Loucy (cell line): ENCODE data around the gene POLR3A.

Experiments
- CTCF ChIP-seq: fragments of 200-600 bp; sonication (generic); conservative IDR thresholded peaks from 2 replicates; pipeline ENCODE4 v1.5.1; 2014; ENCODE audit warnings: mild to moderate bottlenecking, antibody characterized with exemption, low read length
- EZH2phosphoT487 ChIP-seq: fragments of 200-600 bp; IDR thresholded peaks from 2 replicates; pipeline ENCODE4 v1.6.1; 2018; ENCODE audit warnings: antibody characterized with exemption, mild to moderate bottlenecking, moderate library complexity, borderline replicate concordance

DNA sequence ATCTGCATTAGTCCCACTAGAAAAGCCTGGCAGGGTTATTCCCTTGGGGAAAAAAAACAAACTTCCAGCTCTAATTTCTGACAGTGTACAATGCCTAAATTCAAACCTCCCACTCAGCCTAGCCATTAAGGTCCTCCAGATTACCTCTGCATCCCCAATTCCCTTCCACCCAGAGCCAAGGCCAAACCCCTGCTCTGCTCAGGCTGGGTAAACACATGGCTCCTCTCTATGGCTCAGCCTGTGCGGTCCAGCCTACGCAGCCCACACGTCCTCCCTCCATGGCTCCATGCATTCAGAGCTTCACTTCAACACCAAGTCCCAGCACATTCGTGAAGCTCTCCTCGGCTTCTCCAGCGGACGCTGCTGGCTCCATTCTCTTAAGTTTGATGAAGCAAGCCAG, 107.9 kb downstream of the POLR3A start:
- no peak for TF ChIP-seq CTCF
- TF ChIP-seq EZH2phosphoT487: no peak
